ENCODE results near the gene SF3B5. TPM values are rescaled to one million over a fixed set of nuclear protein-coding genes. Genes with fewer than 3 reads are reported as not detected.
A peak's percentile ranks its signal among the peaks of the same experiment; 100 is the strongest.

SF3B5 gene
- total RNA-seq, 2 experiments from 2014 or later: 167 to 168 TPM

GRCh38 chr6:144131248-144131709, 35.9 kb upstream of the SF3B5 start:
- H3K4me3 Mint-ChIP-seq: no peak overlapping the region
- H3K27me3 Mint-ChIP-seq (ENCODE audit: low read depth): peaks cover 2% of the 10 kb centered on the region
- no peaks in the 10 kb centered on the region for H3K9me3 Mint-ChIP-seq (ENCODE audit: insufficient read depth)
- ChIA-PET CTCF (interaction anchor here (0.7 to 1.0 kb wide), 2 partner anchors 16 to 26 kb away, joined by 3 read pairs; no protein-coding TSS in a partner anchor), POLR2A (no interaction called here)
- H3K36me3 Mint-ChIP-seq (ENCODE audit: low read depth): no peaks in the 10 kb centered on the region
- H3K27ac Mint-ChIP-seq: no peak overlapping the region
- ATAC-seq (no peak), DNase-seq (no peak)
- peaks cover 9% of the 10 kb centered on the region for H3K4me1 Mint-ChIP-seq (ENCODE audit: low read depth)

DNA sequence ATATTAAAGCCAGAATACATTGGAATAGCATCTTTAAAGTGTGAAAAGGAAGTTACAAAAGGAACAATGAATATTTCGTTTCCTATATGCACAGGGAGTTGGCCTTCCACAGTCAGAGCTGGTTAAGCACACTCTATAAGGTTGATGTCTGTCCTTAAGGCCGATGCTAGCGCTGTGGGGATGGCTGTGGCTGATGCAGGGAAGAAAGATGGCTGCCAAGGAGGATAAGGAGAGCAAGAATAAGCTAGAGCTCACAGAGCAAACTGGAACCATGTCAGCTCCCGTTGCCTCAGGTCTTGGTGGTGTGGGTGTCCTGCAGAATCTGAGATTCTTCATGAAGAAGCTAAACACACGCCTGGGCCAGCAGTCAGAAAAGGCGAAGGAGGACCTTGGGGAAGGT, 34.1 kb upstream of the SF3B5 start:
- Mint-ChIP-seq H3K27me3 (ENCODE audit: low read depth) (peaks cover 2% of the 10 kb centered on the region), H3K4me3 (no peak overlapping the region), H3K27ac (no peak overlapping the region), H3K4me1 (ENCODE audit: low read depth) (peaks cover 9% of the 10 kb centered on the region), H3K36me3 (ENCODE audit: low read depth) (no peaks in the 10 kb centered on the region), H3K9me3 (ENCODE audit: insufficient read depth) (no peaks in the 10 kb centered on the region)
- CTCF ChIA-PET: interaction anchor here (0.9 to 1.1 kb wide), 2 partner anchors 27 to 109 kb away, joined by 3 to 4 read pairs; no protein-coding TSS in a partner anchor
- DNase-seq (no peak), ATAC-seq (no peak)
- POLR2A ChIA-PET: interaction anchor here (0.9 kb wide), 1 partner anchor 15 kb away, joined by 4 read pairs; no protein-coding TSS in a partner anchor

DNA sequence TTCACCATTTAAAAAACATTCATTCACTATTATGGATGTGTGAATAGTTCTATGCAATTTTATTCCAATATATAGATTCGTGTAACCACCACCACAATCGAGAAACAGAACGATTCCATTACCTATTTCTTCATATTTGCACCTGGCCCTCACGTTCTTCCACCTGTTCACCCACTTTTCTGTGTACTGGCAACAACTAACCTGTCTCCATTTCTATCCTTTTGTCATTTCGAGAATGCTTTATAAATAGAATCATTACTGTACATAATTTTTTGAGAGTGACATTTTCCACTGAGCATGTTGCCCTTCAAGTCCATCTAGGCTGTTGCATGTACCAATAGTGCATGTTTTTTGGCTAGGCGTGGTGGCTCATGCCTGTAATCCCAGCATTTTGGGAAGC, 31.7 kb upstream of the SF3B5 start:
- ATAC-seq (no peak), DNase-seq (no peak)
- peaks cover 9% of the 10 kb centered on the region for H3K4me1 Mint-ChIP-seq (ENCODE audit: low read depth)
- H3K4me3 Mint-ChIP-seq: no peak overlapping the region
- H3K27me3 Mint-ChIP-seq (ENCODE audit: low read depth): no peaks in the 10 kb centered on the region
- ChIA-PET CTCF (interaction anchor here (1.2 kb wide), 1 partner anchor 12 kb away, joined by 3 read pairs; no protein-coding TSS in a partner anchor), POLR2A (no interaction called here)
- H3K27ac Mint-ChIP-seq: no peak overlapping the region
- H3K9me3 Mint-ChIP-seq (ENCODE audit: insufficient read depth): no peaks in the 10 kb centered on the region
- H3K36me3 Mint-ChIP-seq (ENCODE audit: low read depth): no peaks in the 10 kb centered on the region

GRCh38 chr6:144123836-144124235, 28.5 kb upstream of the SF3B5 start:
- ATAC-seq (no peak), DNase-seq (no peak)
- H3K4me3 Mint-ChIP-seq: no peak overlapping the region
- H3K4me1 Mint-ChIP-seq (ENCODE audit: low read depth): no peaks in the 10 kb centered on the region
- no peaks in the 10 kb centered on the region for H3K27me3 Mint-ChIP-seq (ENCODE audit: low read depth)
- H3K36me3 Mint-ChIP-seq (ENCODE audit: low read depth): no peaks in the 10 kb centered on the region
- no peak overlapping the region for H3K27ac Mint-ChIP-seq
- POLR2A ChIA-PET: no interaction called here
- no peaks in the 10 kb centered on the region for H3K9me3 Mint-ChIP-seq (ENCODE audit: insufficient read depth)
- CTCF ChIA-PET: interaction anchor here (1.1 kb wide), 2 partner anchors 17 to 95 kb away, joined by 3 to 7 read pairs; no protein-coding TSS in a partner anchor

DNA sequence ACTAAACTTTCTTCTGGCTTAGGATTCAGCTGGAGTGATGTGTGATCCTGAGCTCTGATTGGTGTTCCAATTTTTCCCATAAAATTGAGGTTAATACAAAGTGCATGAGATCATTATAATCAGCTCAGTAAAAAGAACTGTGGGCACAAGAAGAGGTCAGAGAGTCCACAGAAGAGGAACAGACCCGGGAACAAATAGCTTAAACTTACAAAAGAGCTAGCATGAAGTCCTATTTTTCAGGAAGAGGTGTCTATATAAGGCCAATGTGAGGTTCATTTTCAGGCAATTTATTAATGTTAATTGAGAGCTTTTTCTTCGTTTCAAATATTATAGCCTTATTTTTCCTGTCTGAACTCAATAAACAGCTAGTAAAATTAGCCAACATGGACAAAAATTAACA, 28.0 kb upstream of the SF3B5 start:
- Mint-ChIP-seq H3K27me3 (ENCODE audit: low read depth) (no peaks in the 10 kb centered on the region), H3K36me3 (ENCODE audit: low read depth) (no peaks in the 10 kb centered on the region), H3K4me3 (no peak overlapping the region), H3K9me3 (ENCODE audit: insufficient read depth) (no peaks in the 10 kb centered on the region), H3K27ac (no peak overlapping the region), H3K4me1 (ENCODE audit: low read depth) (no peaks in the 10 kb centered on the region)
- POLR2A ChIA-PET: no interaction called here
- ATAC-seq (no peak), DNase-seq (no peak)
- CTCF ChIA-PET: interaction anchor here (1.1 kb wide), 2 partner anchors 17 to 96 kb away, joined by 3 to 7 read pairs; no protein-coding TSS in a partner anchor

- H3K9me3 Mint-ChIP-seq (ENCODE audit: insufficient read depth): no peaks in the 10 kb centered on the region
- ChIA-PET CTCF (interaction anchor here (1.1 kb wide), 2 partner anchors 16 to 96 kb away, joined by 3 to 7 read pairs; no protein-coding TSS in a partner anchor), POLR2A (no interaction called here)
- H3K4me3 Mint-ChIP-seq: no peak overlapping the region
- DNase-seq (no peak), ATAC-seq (no peak)
- no peaks in the 10 kb centered on the region for H3K36me3 Mint-ChIP-seq (ENCODE audit: low read depth)
- no peak overlapping the region for H3K27ac Mint-ChIP-seq
- H3K27me3 Mint-ChIP-seq (ENCODE audit: low read depth): no peaks in the 10 kb centered on the region
- no peaks in the 10 kb centered on the region for H3K4me1 Mint-ChIP-seq (ENCODE audit: low read depth)
Measured at GRCh38 chr6:144122861-144123260, 27.5 kb upstream of the SF3B5 start.

- no peak for DNase-seq
- Mint-ChIP-seq H3K9me3 (ENCODE audit: insufficient read depth) (no peaks in the 10 kb centered on the region), H3K27ac (no peak overlapping the region), H3K4me3 (no peak overlapping the region), H3K36me3 (ENCODE audit: low read depth) (no peaks in the 10 kb centered on the region), H3K4me1 (ENCODE audit: low read depth) (no peaks in the 10 kb centered on the region), H3K27me3 (ENCODE audit: low read depth) (peaks cover 2% of the 10 kb centered on the region)
- POLR2A ChIA-PET: no interaction called here
- ATAC-seq: no peak
- CTCF ChIA-PET: no interaction called here
Measured at GRCh38 chr6:144119376-144119775, 24.0 kb upstream of the SF3B5 start.

DNA sequence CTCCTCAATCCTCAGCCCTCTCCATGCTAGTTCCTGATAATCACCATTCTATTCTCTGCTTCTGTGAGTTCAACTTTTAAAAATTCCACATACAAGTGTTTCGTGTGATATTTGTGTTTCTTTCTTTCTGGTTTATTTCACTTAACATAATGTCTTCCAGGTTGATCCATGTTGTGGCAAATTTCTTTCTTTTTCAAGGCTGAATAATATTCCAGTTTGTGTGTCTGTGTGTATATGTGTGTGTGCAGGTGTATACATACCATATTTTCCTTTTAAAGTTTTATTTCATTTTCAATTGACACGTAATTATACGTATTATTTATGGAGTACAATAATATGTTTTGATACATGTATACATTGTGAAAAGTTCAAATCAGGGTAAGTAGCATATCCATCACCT, 19.8 kb upstream of the SF3B5 start:
- DNase-seq (no peak), ATAC-seq (no peak)
- Mint-ChIP-seq H3K9me3 (ENCODE audit: insufficient read depth) (no peaks in the 10 kb centered on the region), H3K36me3 (ENCODE audit: low read depth) (no peaks in the 10 kb centered on the region), H3K27ac (no peak overlapping the region), H3K4me1 (ENCODE audit: low read depth) (no peaks in the 10 kb centered on the region), H3K27me3 (ENCODE audit: low read depth) (peaks cover 4% of the 10 kb centered on the region), H3K4me3 (no peak overlapping the region)
- ChIA-PET CTCF (interaction anchor here (0.5 to 1.0 kb wide), 3 partner anchors 10 to 1571 kb away, joined by 3 read pairs; no protein-coding TSS in a partner anchor), POLR2A (no interaction called here)

DNA sequence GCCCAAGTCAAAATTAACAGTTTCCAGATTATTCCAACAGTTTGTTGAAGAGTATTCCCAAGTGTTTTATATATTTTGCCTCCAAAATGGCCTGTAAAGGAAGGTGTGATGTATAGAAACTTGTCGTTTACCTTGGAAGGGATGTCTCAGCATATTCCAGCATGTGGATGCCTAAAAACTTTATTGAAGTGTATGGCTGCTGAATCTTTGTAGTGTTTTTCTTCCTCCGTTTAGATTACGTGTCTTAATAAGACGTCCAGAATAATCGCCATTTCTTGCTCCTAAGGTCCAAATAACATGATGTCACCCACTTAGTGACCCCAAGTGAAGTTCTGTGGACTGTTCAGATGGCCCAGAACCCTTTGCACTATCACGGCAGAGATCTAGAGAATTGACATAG, 18.0 kb upstream of the SF3B5 start:
- ChIA-PET CTCF (no interaction called here), POLR2A (no interaction called here)
- Mint-ChIP-seq H3K9me3 (ENCODE audit: insufficient read depth) (no peaks in the 10 kb centered on the region), H3K27me3 (ENCODE audit: low read depth) (peaks cover 4% of the 10 kb centered on the region), H3K36me3 (ENCODE audit: low read depth) (no peaks in the 10 kb centered on the region), H3K4me3 (no peak overlapping the region), H3K4me1 (ENCODE audit: low read depth) (no peaks in the 10 kb centered on the region), H3K27ac (no peak overlapping the region)
- no peak for ATAC-seq
- DNase-seq: no peak

GRCh38 chr6:144110210-144110609, 14.8 kb upstream of the SF3B5 start:
- CTCF ChIA-PET: interaction anchor here (1.3 kb wide), 1 partner anchor 109 kb away, joined by 3 read pairs; no protein-coding TSS in a partner anchor
- POLR2A ChIA-PET: no interaction called here
- no peaks in the 10 kb centered on the region for H3K9me3 Mint-ChIP-seq (ENCODE audit: insufficient read depth)
- DNase-seq: no peak
- peaks cover 2% of the 10 kb centered on the region for H3K27me3 Mint-ChIP-seq (ENCODE audit: low read depth)
- ATAC-seq: no peak
- H3K36me3 Mint-ChIP-seq (ENCODE audit: low read depth): no peaks in the 10 kb centered on the region
- H3K27ac Mint-ChIP-seq: no peak overlapping the region
- H3K4me1 Mint-ChIP-seq (ENCODE audit: low read depth): peaks cover 3% of the 10 kb centered on the region
- no peak overlapping the region for H3K4me3 Mint-ChIP-seq

GRCh38 chr6:144106206-144106605, 10.8 kb upstream of the SF3B5 start:
- Mint-ChIP-seq H3K27me3 (ENCODE audit: low read depth) (peaks cover 2% of the 10 kb centered on the region), H3K27ac (no peak overlapping the region), H3K9me3 (ENCODE audit: insufficient read depth) (no peaks in the 10 kb centered on the region), H3K4me1 (ENCODE audit: low read depth) (peaks cover 4% of the 10 kb centered on the region), H3K4me3 (no peak overlapping the region), H3K36me3 (ENCODE audit: low read depth) (no peaks in the 10 kb centered on the region)
- no peak for DNase-seq
- ATAC-seq: no peak
- CTCF ChIA-PET: interaction anchor here (1.5 to 3.8 kb wide), 2 partner anchors 17 to 113 kb away, joined by 3 to 36 read pairs; no protein-coding TSS in a partner anchor
- POLR2A ChIA-PET: no interaction called here

DNA sequence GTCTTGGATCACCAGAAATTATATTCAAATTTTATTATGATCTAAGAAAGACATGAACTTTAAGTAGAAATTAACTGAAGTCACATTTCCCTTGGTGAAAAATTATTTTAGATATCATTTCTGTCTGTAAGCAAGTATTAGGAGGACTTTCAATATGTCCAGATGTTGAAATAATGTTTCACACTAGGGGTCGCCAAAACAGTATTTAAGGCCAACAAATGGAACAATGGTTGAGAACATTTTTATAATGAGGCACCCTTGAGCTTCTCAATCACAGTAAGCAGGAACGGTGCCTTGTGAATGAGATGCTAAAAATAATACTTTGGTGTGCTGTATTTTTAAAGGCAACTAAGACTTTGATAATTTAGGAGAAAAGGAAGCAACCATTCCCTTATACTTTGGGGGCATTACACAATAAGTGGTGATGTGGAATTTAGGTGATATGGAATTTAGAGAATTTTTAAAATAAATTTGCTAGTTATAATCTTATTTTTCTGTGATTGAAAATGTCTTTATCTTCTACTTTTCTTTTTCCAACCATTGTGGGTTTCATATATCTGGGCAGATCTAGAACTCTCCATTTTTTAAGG, 9.6 kb upstream of the SF3B5 start:
- POLR2A ChIA-PET: interaction anchor here (0.6 kb wide), 1 partner anchor 46 kb away, joined by 3 read pairs; the partner anchor contains the start of gene STX11
- DNase-seq (peak; percentile 65), ATAC-seq (peak; percentile 84)
- no peaks in the 10 kb centered on the region for H3K36me3 Mint-ChIP-seq (ENCODE audit: low read depth)
- CTCF ChIA-PET: interaction anchor here (0.6 to 3.8 kb wide), 13 partner anchors 10 to 376 kb away, joined by 3 to 36 read pairs (median 3); partner anchors contain the start of gene STX11
- H3K27ac Mint-ChIP-seq: no peak overlapping the region
- H3K9me3 Mint-ChIP-seq (ENCODE audit: insufficient read depth): no peaks in the 10 kb centered on the region
- H3K4me3 Mint-ChIP-seq: no peak overlapping the region
- peaks cover 2% of the 10 kb centered on the region for H3K27me3 Mint-ChIP-seq (ENCODE audit: low read depth)
- H3K4me1 Mint-ChIP-seq (ENCODE audit: low read depth): peaks cover 4% of the 10 kb centered on the region

Measured in activated CD8-positive, alpha-beta T cell treated with anti-CD3 and anti-CD28 coated beads, Interleukin-2, amount 10 ng/mL, durations not matched to agents 7 days and 5 days (primary cell).